Measurements from ENCODE around the gene FAM3A.

FAM3A gene

DNA sequence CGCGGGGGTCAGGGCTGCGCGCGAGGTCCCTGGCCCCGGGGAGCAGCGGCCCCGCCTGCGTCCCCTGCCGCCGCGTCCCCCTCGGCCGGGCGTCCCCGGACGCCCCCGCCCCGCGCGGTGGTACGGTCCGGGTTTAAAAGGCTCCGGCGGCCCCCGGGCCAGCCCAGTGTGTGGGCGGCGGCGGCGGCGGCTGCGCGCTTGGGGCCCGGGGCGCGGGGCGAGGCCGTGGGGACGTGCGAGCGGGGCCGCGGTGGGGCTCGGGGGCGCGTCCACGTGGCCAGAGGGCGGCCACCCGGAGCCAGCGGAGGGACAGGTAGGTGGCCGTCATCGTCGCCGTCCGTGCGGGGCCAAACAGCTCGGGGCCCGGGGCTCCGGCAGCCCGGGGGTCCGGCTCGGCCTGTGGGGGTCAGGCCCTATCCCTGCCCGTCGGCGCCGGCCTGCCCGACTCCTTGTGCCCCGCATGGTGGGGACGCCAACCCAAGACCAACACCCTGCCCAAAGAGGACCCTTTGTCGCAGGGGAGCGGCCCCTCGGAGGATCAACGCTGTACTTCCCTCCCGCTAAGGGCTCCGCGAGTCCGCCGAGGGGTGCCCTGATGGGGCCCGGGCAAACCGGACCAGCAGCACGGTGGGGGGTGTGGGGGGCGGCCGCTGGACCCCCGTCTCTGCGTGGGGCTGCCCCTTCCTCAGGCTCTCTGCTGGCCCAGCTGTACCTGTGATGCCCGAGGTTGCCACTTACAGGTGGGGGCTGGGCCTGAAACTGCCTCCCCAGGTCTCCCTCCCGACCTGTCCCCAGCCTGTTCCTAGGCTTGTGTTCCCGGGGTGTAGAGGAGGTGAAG lies 57.7 kb downstream of the FAM3A start, which contains the start of gene PLXNA3:
Gene PLXNA3, plus strand, starts transcription at position 166 of the 838 bp plus-strand sequence. CDS start 1,903 bp downstream, outside the sequence.
- DNase-seq = peak; percentile 74

DNA sequence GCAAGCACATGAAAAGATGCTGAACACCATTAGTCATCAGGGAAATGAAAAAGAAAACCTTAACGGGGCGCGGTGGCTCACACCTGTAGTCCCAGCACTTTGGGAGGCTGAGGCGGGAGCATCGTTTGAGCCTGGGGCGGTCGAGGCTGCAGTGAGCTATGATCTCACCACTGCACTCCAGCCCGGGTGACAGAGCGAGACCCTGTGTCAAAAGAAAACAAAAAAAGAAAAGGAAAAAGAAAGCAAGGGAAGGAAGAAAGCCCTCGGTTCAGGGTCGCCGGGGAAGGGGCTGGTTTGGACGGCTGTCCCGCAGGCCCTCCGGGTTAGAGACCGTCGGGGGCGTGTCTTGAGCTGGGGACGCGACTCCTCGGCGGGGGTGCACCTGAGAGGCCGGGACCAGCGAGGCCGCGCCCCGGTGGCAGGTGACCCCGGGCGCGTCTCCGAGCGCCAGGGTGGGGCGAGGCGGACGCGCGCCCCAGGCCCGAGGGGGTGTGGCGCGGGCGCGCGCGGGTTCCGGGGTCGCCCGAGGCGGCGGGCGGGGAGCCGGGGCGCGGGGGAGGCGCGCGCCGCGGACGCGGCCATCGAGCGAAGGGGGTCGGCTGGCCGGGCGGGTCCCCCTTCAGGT lies 58.4 kb downstream of the FAM3A start:
- peak; percentile 72 for DNase-seq

All from CD4-positive, alpha-beta T cell treated with Interleukin-17A for 1 hour (primary cell).